Right atrium auricular region (tissue), 2 donors: ENCODE data around the gene FHIT. TPM values are rescaled to one million over a fixed set of nuclear protein-coding genes. Genes with fewer than 3 reads are reported as not detected.
"Not testable (repeated sequence)": the region's sequence is repeated elsewhere in the genome, so short reads cannot be mapped to it uniquely, and the experiment has no call there.

Source experiments
- DNase-seq: peaks from one replicate; pipeline ENCODE4 v3.0.0-alpha.2; 2019; ENCODE audit warnings: low spot score
- H3K27ac ChIP-seq, 2 donors: fragments of 200-600 bp; sonication (generic); 1 replicate in 1 of 2; 2 replicates in 1 of 2; pipeline ENCODE4 v1.5.1; 2016 to 2019
- H3K27me3 ChIP-seq, 2 donors: fragments of 200-600 bp; sonication (generic); one replicate each; pipeline versions ENCODE4 v1.5.1 to v1.6.0; 2017 to 2019
- H3K36me3 ChIP-seq: fragments of 200-600 bp; sonication (generic); one replicate; pipeline ENCODE4 v1.5.1; 2016
- H3K4me1 ChIP-seq, 2 donors: fragments of 200-600 bp; sonication (generic); one replicate each; pipeline versions ENCODE4 v1.5.1 to v1.6.0; 2017 to 2019
- H3K4me3 ChIP-seq, 2 donors: fragments of 200-600 bp; sonication (generic); 1 replicate in 1 of 2; 2 replicates in 1 of 2; pipeline ENCODE4 v1.5.1; 2017 to 2019; ENCODE audit warnings: mild to moderate bottlenecking in 1 of 2, moderate library complexity in 1 of 2
- H3K9me3 ChIP-seq, 2 donors: fragments of 200-600 bp; sonication (generic); one replicate each; pipeline ENCODE4 v1.5.1; 2019
- total RNA-seq, 2 donors: library from RNA; depleted of rRNA; stranded (reverse); fragments of >200 nt; gene quantifications; one replicate each; pipeline ENCODE4 v1.1.0, GENCODE V29; 2016
- TF ChIP-seq, protein P1 (sequence below), 2 donors: fragments of 200-600 bp; sonication (generic); IDR thresholded peaks; one replicate each; pipeline ENCODE4 v1.5.1; 2019; ENCODE audit warnings: antibody characterized with exemption in 2 of 2

FHIT gene
- total RNA-seq, 2 donors from 2014 or later: 10.4 to 11.0 TPM

DNA sequence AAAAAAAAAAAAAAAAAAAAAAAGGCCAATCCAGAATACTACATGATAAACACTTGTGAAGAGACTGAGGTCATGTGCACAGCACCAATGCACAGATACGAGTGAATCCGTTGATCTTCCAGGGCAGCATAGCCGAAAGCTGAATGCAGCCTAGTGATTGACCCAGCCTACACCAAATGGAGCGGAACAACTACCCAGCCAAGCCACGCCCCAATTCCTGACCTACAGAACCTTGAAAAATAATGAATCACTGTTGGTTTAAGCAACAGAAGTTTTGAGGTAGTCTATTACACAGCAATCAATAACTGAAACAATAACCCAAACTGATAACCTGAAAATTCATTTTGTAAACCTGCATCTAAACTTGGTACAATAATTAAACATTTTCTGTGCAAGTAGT lies 361.0 kb downstream of the FHIT start:
- DNase-seq: no peak
- no peak overlapping the region for H3K27ac ChIP-seq
- H3K4me3 ChIP-seq: no peak overlapping the region
- no peaks in the 10 kb centered on the region for H3K27me3 ChIP-seq
- H3K36me3 ChIP-seq: no peaks in the 10 kb centered on the region
- no peaks in the 10 kb centered on the region for H3K9me3 ChIP-seq
- no peaks in the 10 kb centered on the region for H3K4me1 ChIP-seq
- TF ChIP-seq, protein P1, sequence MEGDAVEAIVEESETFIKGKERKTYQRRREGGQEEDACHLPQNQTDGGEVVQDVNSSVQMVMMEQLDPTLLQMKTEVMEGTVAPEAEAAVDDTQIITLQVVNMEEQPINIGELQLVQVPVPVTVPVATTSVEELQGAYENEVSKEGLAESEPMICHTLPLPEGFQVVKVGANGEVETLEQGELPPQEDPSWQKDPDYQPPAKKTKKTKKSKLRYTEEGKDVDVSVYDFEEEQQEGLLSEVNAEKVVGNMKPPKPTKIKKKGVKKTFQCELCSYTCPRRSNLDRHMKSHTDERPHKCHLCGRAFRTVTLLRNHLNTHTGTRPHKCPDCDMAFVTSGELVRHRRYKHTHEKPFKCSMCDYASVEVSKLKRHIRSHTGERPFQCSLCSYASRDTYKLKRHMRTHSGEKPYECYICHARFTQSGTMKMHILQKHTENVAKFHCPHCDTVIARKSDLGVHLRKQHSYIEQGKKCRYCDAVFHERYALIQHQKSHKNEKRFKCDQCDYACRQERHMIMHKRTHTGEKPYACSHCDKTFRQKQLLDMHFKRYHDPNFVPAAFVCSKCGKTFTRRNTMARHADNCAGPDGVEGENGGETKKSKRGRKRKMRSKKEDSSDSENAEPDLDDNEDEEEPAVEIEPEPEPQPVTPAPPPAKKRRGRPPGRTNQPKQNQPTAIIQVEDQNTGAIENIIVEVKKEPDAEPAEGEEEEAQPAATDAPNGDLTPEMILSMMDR (IDR thresholded peaks at IDR 0.05): no peak

DNA sequence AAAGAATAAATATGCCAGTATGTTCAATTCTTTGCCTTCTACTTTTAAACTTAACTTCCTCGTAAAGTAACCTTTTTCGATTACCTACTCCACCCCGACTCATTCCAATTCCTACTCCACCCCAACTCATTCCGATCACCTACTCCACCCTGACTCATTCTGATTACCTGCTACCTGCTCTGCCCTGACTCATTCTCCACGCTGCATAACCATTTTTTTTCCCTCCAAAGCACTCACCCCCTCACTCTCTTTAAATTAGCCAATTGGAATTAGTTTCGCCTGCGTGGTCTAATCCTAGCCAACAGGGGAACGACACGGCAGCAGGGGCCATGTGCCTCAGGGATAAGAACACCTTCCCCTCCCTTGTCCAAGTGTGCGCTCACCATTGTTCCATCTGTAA lies 362.3 kb downstream of the FHIT start:
- not testable (repeated sequence) for DNase-seq, H3K36me3 ChIP-seq, H3K4me1 ChIP-seq, H3K27ac ChIP-seq, H3K4me3 ChIP-seq, H3K9me3 ChIP-seq, H3K27me3 ChIP-seq

DNA sequence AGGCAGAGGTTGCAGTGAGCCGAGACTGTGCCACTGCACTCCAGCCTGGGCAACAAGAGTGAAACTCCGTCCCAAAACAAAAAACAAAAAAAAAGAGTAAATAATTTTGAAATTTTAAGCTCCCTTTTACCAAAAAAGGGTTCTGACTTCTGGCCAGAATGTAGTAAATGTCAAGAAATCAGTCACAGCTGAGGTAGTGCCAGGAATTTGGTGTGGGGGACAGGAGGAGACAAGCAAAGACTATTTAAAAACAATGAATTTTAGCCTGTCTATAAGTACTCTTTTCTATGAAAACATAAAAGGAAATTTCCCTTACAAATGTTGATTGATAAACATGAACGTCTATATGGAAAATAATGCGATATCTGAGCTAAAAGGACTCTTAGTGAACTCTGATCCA lies 363.7 kb downstream of the FHIT start:
- Histone ChIP-seq H3K27ac (no peak overlapping the region), H3K36me3 (no peaks in the 10 kb centered on the region), H3K9me3 (no peaks in the 10 kb centered on the region), H3K4me1 (no peaks in the 10 kb centered on the region), H3K27me3 (no peaks in the 10 kb centered on the region), H3K4me3 (no peak overlapping the region)
- TF ChIP-seq, protein P1 (IDR thresholded peaks at IDR 0.05): no peak
- DNase-seq: no peak

DNA sequence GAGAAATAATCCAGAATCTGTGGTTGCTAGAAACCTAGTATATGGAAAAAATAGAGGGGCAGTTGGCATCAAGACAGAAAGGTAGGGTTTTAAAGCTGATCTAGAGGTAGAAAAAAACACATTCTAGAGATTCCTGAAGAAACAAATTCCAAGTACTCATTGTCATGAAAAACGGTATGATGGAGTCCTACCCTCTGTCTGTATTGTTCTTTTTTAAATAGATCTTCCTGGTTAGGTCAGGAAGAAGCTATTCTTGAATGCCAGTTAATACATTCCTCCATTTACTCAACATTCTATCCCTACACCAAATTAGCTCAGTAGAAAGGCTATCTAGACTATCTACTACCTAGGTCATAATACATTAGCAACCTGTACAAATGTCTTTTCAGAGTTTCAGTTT lies 364.7 kb downstream of the FHIT start:
- H3K9me3 ChIP-seq: no peaks in the 10 kb centered on the region
- H3K27me3 ChIP-seq: no peaks in the 10 kb centered on the region
- no peak for DNase-seq
- no peaks in the 10 kb centered on the region for H3K4me1 ChIP-seq
- H3K4me3 ChIP-seq: no peak overlapping the region
- no peak overlapping the region for H3K27ac ChIP-seq
- no peaks in the 10 kb centered on the region for H3K36me3 ChIP-seq
- TF ChIP-seq, protein P1 (IDR thresholded peaks at IDR 0.05): no peak

DNA sequence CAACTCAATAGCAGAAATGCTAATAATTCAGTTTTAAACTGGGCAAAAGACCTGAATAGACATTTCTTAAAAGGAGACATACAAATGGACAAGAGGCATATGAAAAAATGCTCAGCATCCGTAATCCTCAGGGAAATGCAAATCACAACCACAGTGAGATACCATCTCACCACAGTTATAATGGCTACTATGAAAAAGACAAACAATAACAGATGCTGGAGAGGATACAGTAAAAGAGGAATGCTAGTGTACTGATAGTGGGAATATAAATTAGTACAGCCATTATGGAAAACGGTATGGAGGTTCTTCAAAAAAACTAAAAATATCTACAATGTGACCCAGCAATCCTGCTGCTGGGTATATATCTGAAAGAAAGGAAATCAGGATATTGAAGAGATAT lies 367.2 kb downstream of the FHIT start:
- no peaks in the 10 kb centered on the region for H3K27me3 ChIP-seq
- DNase-seq: no peak
- H3K4me3 ChIP-seq: no peak overlapping the region
- no peaks in the 10 kb centered on the region for H3K36me3 ChIP-seq
- peaks cover 0 to 19% of the 10 kb centered on the region in 2 donors for H3K9me3 ChIP-seq
- H3K27ac ChIP-seq: no peak overlapping the region
- TF ChIP-seq, protein P1 (IDR thresholded peaks at IDR 0.05): no peak
- no peaks in the 10 kb centered on the region for H3K4me1 ChIP-seq

DNA sequence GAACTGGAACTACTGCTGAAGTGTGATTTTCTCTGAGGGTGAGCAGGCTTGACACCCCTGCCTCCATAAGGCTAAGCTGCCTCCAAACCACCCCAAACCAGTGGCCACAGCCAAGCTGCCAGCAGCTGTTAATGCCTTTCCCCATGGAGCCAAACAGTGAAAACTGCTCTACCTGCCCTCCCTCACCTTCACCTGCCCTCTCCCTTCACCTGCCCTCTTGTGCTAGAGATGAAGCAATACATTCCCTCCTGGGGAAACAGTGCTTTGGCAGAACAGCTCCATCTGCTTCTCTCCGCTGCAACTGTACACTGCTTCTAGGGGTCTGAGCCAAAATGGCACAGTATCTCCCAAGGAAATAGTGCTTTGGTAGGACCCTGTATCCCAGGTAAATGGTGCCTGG lies 374.1 kb downstream of the FHIT start:
- H3K36me3 ChIP-seq: no peaks in the 10 kb centered on the region
- TF ChIP-seq, protein P1 (IDR thresholded peaks at IDR 0.05): no peak
- H3K27ac ChIP-seq: no peak overlapping the region

More for the DNA sequence above, 374.1 kb downstream of the FHIT start:
- no peak overlapping the region for H3K4me3 ChIP-seq
- peaks cover 0 to 19% of the 10 kb centered on the region in 2 donors for H3K9me3 ChIP-seq
- H3K4me1 ChIP-seq: no peaks in the 10 kb centered on the region
- no peak for DNase-seq
- no peaks in the 10 kb centered on the region for H3K27me3 ChIP-seq
